Medulla oblongata (tissue), 1 donor: ENCODE measurements around the gene VIPR1.
"Not testable (repeated sequence)": the region's sequence is repeated elsewhere in the genome, so short reads cannot be mapped to it uniquely, and the experiment has no call there.

ENCODE experiments used
- DNase-seq: peaks from one replicate; pipeline ENCODE4 v3.0.0-alpha.2; 2015; ENCODE audit errors: extremely low spot score

Gene VIPR1

GRCh38 chr3:42575137-42575741 is 72.8 kb downstream of the VIPR1 start:
- DNase-seq = no peak

GRCh38 chr3:42578054-42578453 is 75.6 kb downstream of the VIPR1 start:
- DNase-seq = no peak

DNA sequence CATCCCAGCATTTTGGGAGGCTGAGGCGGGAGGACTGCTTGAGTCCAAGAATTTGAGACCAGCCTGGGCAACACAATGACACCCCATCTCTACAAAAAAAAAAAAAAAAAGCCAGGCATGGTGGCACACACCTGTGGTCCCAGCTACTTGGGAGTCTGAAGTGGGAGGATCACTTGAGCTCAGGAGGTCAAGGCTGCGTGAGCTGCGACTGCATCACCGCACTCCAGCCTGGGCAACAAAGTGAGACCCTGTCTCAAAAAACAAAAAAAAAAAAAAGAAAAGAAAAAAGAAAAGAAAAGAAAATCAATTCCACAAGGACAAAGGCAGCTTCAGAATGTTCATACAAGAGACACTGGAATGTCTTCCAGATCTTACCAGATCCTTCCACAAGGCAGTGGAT is 76.9 kb downstream of the VIPR1 start:
- not testable (repeated sequence) for DNase-seq

DNA sequence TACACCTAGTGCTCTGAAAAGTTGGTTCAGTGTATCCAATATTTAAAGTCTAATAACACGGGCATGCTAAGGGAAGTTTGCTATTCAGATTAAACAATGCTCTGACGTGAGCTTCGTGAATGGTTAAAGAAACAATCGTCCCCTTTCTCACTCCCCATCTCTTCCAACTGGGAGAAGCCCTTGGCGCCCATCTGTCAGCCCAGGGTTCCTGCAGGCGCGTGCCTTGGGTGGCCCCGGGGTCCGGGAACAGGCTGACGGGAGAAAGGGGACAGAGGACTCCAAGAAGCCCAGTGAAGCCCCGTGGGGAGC is 78.9 kb downstream of the VIPR1 start:
- DNase-seq = peak; percentile 21

DNA sequence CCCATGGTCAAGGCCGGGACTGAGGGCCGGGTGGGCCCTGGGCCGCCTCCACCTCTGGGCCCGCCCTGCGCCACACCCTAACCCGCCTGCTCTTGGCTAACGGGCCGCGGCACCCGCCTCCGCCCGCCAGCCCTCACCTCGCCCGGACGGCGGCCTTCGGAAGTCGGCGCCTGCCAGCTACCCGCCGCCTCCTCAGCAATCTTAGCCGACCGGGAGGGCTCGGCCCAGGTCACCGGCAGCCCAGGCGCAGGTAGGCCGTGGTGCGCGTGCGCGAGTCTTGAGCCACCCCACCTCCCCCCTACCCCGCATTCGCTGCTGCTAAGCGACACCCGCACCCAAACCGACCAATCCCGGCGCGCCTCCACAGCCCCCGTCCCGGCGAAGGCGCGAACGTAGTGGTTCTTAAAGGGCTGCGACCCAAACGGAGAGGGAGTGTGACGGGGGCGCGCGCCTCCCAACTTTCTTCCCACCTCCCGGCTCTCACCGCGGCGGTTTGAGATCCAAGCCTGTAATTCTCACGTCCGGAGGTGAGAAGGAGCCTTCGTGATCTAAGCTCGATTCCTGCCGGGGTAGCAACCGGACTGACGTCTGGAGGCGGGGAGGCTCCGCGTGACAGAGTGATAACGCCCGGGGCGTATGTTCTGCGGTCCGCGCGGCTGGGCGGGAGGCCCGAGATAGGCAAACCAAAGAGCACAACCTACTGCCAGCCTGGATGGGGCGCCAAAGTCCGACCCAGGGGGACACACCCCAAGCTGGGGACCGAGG is 79.4 kb downstream of the VIPR1 start, which contains the start of gene SEC22C:
TSS of gene SEC22C (minus strand) at position 259 of the 765 bp plus-strand sequence. CDS start 12,921 bp downstream, outside the sequence.
- peak; percentile 96 for DNase-seq

DNA sequence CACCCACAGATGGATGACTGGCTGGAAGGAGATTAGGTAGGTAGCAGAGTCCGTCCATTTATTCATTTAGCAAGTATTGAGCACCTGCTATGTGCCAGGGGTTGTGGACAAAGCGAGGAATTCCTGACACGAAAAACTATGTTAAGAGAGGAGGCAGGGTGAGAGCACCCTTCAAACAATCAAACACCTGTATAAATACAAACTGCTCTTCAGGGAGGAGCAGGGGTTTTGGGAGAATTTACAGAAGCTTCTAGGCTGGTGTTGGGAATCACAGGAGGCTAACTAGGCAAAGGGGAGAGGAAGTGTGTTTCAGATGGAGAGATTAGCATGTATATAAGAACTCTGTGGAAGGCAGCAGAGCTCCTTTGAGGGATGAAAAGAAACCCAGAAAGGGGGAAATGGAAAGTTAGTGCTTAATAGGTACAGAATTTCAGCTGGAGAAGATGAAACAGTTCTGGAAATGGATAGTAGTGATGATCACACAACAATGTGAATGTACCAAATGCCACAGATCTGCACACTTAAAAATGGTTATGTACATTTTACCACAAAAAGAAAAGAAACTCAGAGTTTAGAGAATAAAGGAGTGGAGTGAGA is 80.1 kb downstream of the VIPR1 start:
- no peak for DNase-seq
